ENCODE data around the gene TMEM89.

TMEM89 gene

GRCh38 chr3:48655606-48656005 is 34.0 kb upstream of the TMEM89 start:
- H3K27me3 ChIP-seq (ENCODE audit: control insufficient read depth, insufficient read depth, low read length): no peaks in the 10 kb centered on the region
- H3K36me3 ChIP-seq (ENCODE audit: insufficient read depth, low read length): no peaks in the 10 kb centered on the region
- peak overlapping the region; percentile 72 for H3K4me3 ChIP-seq (ENCODE audit: low read length)
- peak overlapping the region; percentile 87 for H3K4me2 ChIP-seq (ENCODE audit: low read length)
- H3K4me1 ChIP-seq (ENCODE audit: control insufficient read depth, insufficient read depth, low read length): peaks cover 7% of the 10 kb centered on the region
- H3K9me3 ChIP-seq (replicated peaks; ENCODE audit: low read length): no peaks in the 10 kb centered on the region
- H3K9ac ChIP-seq (ENCODE audit: low read depth, low read length): no peak overlapping the region

- Histone ChIP-seq H3K27me3 (ENCODE audit: control insufficient read depth, insufficient read depth, low read length) (no peaks in the 10 kb centered on the region), H3K9me3 (replicated peaks; ENCODE audit: low read length) (no peaks in the 10 kb centered on the region), H3K4me2 (ENCODE audit: low read length) (no peak overlapping the region), H3K4me1 (ENCODE audit: control insufficient read depth, insufficient read depth, low read length) (peaks cover 7% of the 10 kb centered on the region), H3K9ac (ENCODE audit: low read depth, low read length) (no peak overlapping the region), H3K4me3 (ENCODE audit: low read length) (no peak overlapping the region), H3K36me3 (ENCODE audit: insufficient read depth, low read length) (no peaks in the 10 kb centered on the region)
These were observed 33.5 kb upstream of the TMEM89 start for GRCh38 chr3:48655063-48655462.

GRCh38 chr3:48652923-48653715 is 31.6 kb upstream of the TMEM89 start:
- no peak overlapping the region for H3K4me2 ChIP-seq (ENCODE audit: low read length)
- no peak overlapping the region for H3K4me3 ChIP-seq (ENCODE audit: low read length)
- no peaks in the 10 kb centered on the region for H3K9me3 ChIP-seq (replicated peaks; ENCODE audit: low read length)
- no peak overlapping the region for H3K9ac ChIP-seq (ENCODE audit: low read depth, low read length)
- H3K36me3 ChIP-seq (ENCODE audit: insufficient read depth, low read length): no peaks in the 10 kb centered on the region
- H3K4me1 ChIP-seq (ENCODE audit: control insufficient read depth, insufficient read depth, low read length): peaks cover 7% of the 10 kb centered on the region
- no peaks in the 10 kb centered on the region for H3K27me3 ChIP-seq (ENCODE audit: control insufficient read depth, insufficient read depth, low read length)

GRCh38 chr3:48651771-48652170 is 30.2 kb upstream of the TMEM89 start:
- Histone ChIP-seq H3K9me3 (replicated peaks; ENCODE audit: low read length) (no peaks in the 10 kb centered on the region), H3K36me3 (ENCODE audit: insufficient read depth, low read length) (no peaks in the 10 kb centered on the region), H3K4me1 (ENCODE audit: control insufficient read depth, insufficient read depth, low read length) (peaks cover 7% of the 10 kb centered on the region), H3K27me3 (ENCODE audit: control insufficient read depth, insufficient read depth, low read length) (no peaks in the 10 kb centered on the region), H3K9ac (ENCODE audit: low read depth, low read length) (no peak overlapping the region), H3K4me2 (ENCODE audit: low read length) (no peak overlapping the region), H3K4me3 (ENCODE audit: low read length) (no peak overlapping the region)

- Histone ChIP-seq H3K9me3 (replicated peaks; ENCODE audit: low read length) (no peaks in the 10 kb centered on the region), H3K9ac (ENCODE audit: low read depth, low read length) (no peak overlapping the region), H3K27me3 (ENCODE audit: control insufficient read depth, insufficient read depth, low read length) (no peaks in the 10 kb centered on the region), H3K4me1 (ENCODE audit: control insufficient read depth, insufficient read depth, low read length) (no peaks in the 10 kb centered on the region), H3K4me2 (ENCODE audit: low read length) (no peak overlapping the region), H3K36me3 (ENCODE audit: insufficient read depth, low read length) (no peaks in the 10 kb centered on the region), H3K4me3 (ENCODE audit: low read length) (no peak overlapping the region)
These were observed 29.2 kb upstream of the TMEM89 start for GRCh38 chr3:48650723-48651122.

GRCh38 chr3:48648188-48648850 is 26.8 kb upstream of the TMEM89 start:
- Histone ChIP-seq H3K36me3 (ENCODE audit: insufficient read depth, low read length) (no peaks in the 10 kb centered on the region), H3K4me1 (ENCODE audit: control insufficient read depth, insufficient read depth, low read length) (no peaks in the 10 kb centered on the region), H3K27me3 (ENCODE audit: control insufficient read depth, insufficient read depth, low read length) (no peaks in the 10 kb centered on the region), H3K9ac (ENCODE audit: low read depth, low read length) (no peak overlapping the region), H3K4me3 (ENCODE audit: low read length) (no peak overlapping the region), H3K4me2 (ENCODE audit: low read length) (no peak overlapping the region), H3K9me3 (replicated peaks; ENCODE audit: low read length) (no peaks in the 10 kb centered on the region)

- H3K27me3 ChIP-seq (ENCODE audit: control insufficient read depth, insufficient read depth, low read length): no peaks in the 10 kb centered on the region
- no peak overlapping the region for H3K4me2 ChIP-seq (ENCODE audit: low read length)
- H3K9me3 ChIP-seq (replicated peaks; ENCODE audit: low read length): no peaks in the 10 kb centered on the region
- no peak overlapping the region for H3K4me3 ChIP-seq (ENCODE audit: low read length)
- no peaks in the 10 kb centered on the region for H3K4me1 ChIP-seq (ENCODE audit: control insufficient read depth, insufficient read depth, low read length)
- H3K36me3 ChIP-seq (ENCODE audit: insufficient read depth, low read length): no peaks in the 10 kb centered on the region
- no peak overlapping the region for H3K9ac ChIP-seq (ENCODE audit: low read depth, low read length)
These were observed 26.1 kb upstream of the TMEM89 start for GRCh38 chr3:48647714-48648113.

GRCh38 chr3:48644898-48645760 is 23.6 kb upstream of the TMEM89 start:
- no peaks in the 10 kb centered on the region for H3K4me1 ChIP-seq (ENCODE audit: control insufficient read depth, insufficient read depth, low read length)
- H3K4me2 ChIP-seq (ENCODE audit: low read length): no peak overlapping the region
- H3K27me3 ChIP-seq (ENCODE audit: control insufficient read depth, insufficient read depth, low read length): no peaks in the 10 kb centered on the region
- H3K9ac ChIP-seq (ENCODE audit: low read depth, low read length): no peak overlapping the region
- no peaks in the 10 kb centered on the region for H3K36me3 ChIP-seq (ENCODE audit: insufficient read depth, low read length)
- no peak overlapping the region for H3K4me3 ChIP-seq (ENCODE audit: low read length)
- no peaks in the 10 kb centered on the region for H3K9me3 ChIP-seq (replicated peaks; ENCODE audit: low read length)

- no peaks in the 10 kb centered on the region for H3K36me3 ChIP-seq (ENCODE audit: insufficient read depth, low read length)
- H3K4me2 ChIP-seq (ENCODE audit: low read length): no peak overlapping the region
- H3K4me1 ChIP-seq (ENCODE audit: control insufficient read depth, insufficient read depth, low read length): no peaks in the 10 kb centered on the region
- no peaks in the 10 kb centered on the region for H3K9me3 ChIP-seq (replicated peaks; ENCODE audit: low read length)
- H3K27me3 ChIP-seq (ENCODE audit: control insufficient read depth, insufficient read depth, low read length): no peaks in the 10 kb centered on the region
- H3K9ac ChIP-seq (ENCODE audit: low read depth, low read length): no peak overlapping the region
- H3K4me3 ChIP-seq (ENCODE audit: low read length): no peak overlapping the region
These were observed 21.0 kb upstream of the TMEM89 start for GRCh38 chr3:48642605-48643004.

GRCh38 chr3:48641396-48641795 is 19.8 kb upstream of the TMEM89 start:
- H3K4me3 ChIP-seq (ENCODE audit: low read length): no peak overlapping the region
- no peaks in the 10 kb centered on the region for H3K27me3 ChIP-seq (ENCODE audit: control insufficient read depth, insufficient read depth, low read length)
- H3K9me3 ChIP-seq (replicated peaks; ENCODE audit: low read length): no peaks in the 10 kb centered on the region
- H3K4me2 ChIP-seq (ENCODE audit: low read length): no peak overlapping the region
- peaks cover 4% of the 10 kb centered on the region for H3K4me1 ChIP-seq (ENCODE audit: control insufficient read depth, insufficient read depth, low read length)
- H3K9ac ChIP-seq (ENCODE audit: low read depth, low read length): no peak overlapping the region
- no peaks in the 10 kb centered on the region for H3K36me3 ChIP-seq (ENCODE audit: insufficient read depth, low read length)

- no peak overlapping the region for H3K9ac ChIP-seq (ENCODE audit: low read depth, low read length)
- H3K4me1 ChIP-seq (ENCODE audit: control insufficient read depth, insufficient read depth, low read length): peaks cover 9% of the 10 kb centered on the region
- H3K27me3 ChIP-seq (ENCODE audit: control insufficient read depth, insufficient read depth, low read length): no peaks in the 10 kb centered on the region
- no peak overlapping the region for H3K4me2 ChIP-seq (ENCODE audit: low read length)
- no peaks in the 10 kb centered on the region for H3K36me3 ChIP-seq (ENCODE audit: insufficient read depth, low read length)
- H3K9me3 ChIP-seq (replicated peaks; ENCODE audit: low read length): no peaks in the 10 kb centered on the region
- H3K4me3 ChIP-seq (ENCODE audit: low read length): no peak overlapping the region
These were observed 18.5 kb upstream of the TMEM89 start for GRCh38 chr3:48639944-48640606.

Data from skeletal muscle satellite cell (primary cell).